ENCODE data around the gene COLEC12.

GRCh38 chr18:370751-371608 is 129.5 kb downstream of the COLEC12 start:
- TF ChIP-seq CTCF (IDR thresholded peaks at IDR 0.05): no peak
- no peak for TF ChIP-seq REST (IDR thresholded peaks at IDR 0.05; ENCODE audit: insufficient read depth in 1 of 2, low read depth in 2 of 2, low read length in 1 of 2)
- no peak for TF ChIP-seq POLR2AphosphoS5 (IDR thresholded peaks at IDR 0.05; ENCODE audit: low read depth, low read length)
- TF ChIP-seq TCF7L2 (IDR thresholded peaks at IDR 0.05; ENCODE audit: low read depth, low read length): no peak
- TF ChIP-seq SIN3A (IDR thresholded peaks at IDR 0.05; ENCODE audit: borderline replicate concordance, insufficient read depth, low read depth, low read length): no peak

Data from Panc1 (cell line).